Measurements from ENCODE around the gene TACC2. TPM values are rescaled to one million over a fixed set of nuclear protein-coding genes. Genes with fewer than 3 reads are reported as not detected.

The TACC2 gene
- total and polyA plus RNA-seq, 2 experiments from 2014 or later, result 30.8 to 35.9 TPM

DNA sequence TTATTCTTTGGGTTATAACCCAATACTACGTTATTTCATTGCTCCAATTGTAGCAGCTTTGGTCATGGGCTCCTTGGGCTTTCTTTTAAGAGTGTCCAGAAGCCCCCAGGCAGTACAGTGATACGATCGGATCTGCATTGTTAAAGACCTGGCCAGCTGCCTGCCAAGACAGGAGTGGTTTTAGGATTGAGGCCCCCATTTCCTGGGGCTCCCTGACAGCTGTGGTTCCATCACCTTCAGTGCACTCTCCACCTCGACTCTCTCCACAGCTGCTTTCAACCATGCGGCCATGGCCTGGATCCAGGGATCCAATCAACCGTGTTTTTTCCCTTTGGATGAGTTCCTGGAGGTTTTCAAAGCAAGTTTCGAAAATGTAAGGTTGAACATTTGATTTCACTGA, 158.7 kb downstream of the TACC2 start:
- Mint-ChIP-seq H3K36me3 (ENCODE audit: low read depth) (peaks cover 46% of the 10 kb centered on the region), H3K4me1 (peaks cover 20% of the 10 kb centered on the region), H3K27me3 (ENCODE audit: insufficient read depth, low read depth, poor library complexity) (peaks cover 9% of the 10 kb centered on the region), H3K4me3 (no peak overlapping the region), H3K27ac (no peak overlapping the region), H3K9me3 (peaks cover 12% of the 10 kb centered on the region)
- H3K4me1 ChIP-seq (ENCODE audit: insufficient read depth), result 0 out of 2 replicates have a peak, but pooled peaks cover 4% of the 10 kb centered on the region
- no peak for DNase-seq (ENCODE audit: low spot score)
- H3K27ac ChIP-seq (ENCODE audit: low read depth), result no peak overlapping the region
- no peaks in the 10 kb centered on the region for H3K9me2 ChIP-seq (ENCODE audit: insufficient read depth)
- H3K27me3 ChIP-seq (ENCODE audit: insufficient read depth), result no peaks in the 10 kb centered on the region
- H2AFZ ChIP-seq, result no peak overlapping the region
- no peak for ATAC-seq
- H3F3A ChIP-seq (replicated peaks; ENCODE audit: low read depth), result no peaks in the 10 kb centered on the region
- no peak overlapping the region for H3K4me2 ChIP-seq
- no peak for TF ChIP-seq CREB1 (CRISPR knock-in tag; IDR thresholded peaks at IDR 0.05; ENCODE audit: low read depth)
- no peak for TF ChIP-seq ZNF331 (CRISPR knock-in tag; IDR thresholded peaks at IDR 0.05; ENCODE audit: low read depth)
- TF ChIP-seq, protein P1, sequence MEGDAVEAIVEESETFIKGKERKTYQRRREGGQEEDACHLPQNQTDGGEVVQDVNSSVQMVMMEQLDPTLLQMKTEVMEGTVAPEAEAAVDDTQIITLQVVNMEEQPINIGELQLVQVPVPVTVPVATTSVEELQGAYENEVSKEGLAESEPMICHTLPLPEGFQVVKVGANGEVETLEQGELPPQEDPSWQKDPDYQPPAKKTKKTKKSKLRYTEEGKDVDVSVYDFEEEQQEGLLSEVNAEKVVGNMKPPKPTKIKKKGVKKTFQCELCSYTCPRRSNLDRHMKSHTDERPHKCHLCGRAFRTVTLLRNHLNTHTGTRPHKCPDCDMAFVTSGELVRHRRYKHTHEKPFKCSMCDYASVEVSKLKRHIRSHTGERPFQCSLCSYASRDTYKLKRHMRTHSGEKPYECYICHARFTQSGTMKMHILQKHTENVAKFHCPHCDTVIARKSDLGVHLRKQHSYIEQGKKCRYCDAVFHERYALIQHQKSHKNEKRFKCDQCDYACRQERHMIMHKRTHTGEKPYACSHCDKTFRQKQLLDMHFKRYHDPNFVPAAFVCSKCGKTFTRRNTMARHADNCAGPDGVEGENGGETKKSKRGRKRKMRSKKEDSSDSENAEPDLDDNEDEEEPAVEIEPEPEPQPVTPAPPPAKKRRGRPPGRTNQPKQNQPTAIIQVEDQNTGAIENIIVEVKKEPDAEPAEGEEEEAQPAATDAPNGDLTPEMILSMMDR (conservative IDR thresholded peaks at IDR 0.05; ENCODE audit: low read depth in 2 of 2), result no peak
- TF ChIP-seq, protein P2, sequence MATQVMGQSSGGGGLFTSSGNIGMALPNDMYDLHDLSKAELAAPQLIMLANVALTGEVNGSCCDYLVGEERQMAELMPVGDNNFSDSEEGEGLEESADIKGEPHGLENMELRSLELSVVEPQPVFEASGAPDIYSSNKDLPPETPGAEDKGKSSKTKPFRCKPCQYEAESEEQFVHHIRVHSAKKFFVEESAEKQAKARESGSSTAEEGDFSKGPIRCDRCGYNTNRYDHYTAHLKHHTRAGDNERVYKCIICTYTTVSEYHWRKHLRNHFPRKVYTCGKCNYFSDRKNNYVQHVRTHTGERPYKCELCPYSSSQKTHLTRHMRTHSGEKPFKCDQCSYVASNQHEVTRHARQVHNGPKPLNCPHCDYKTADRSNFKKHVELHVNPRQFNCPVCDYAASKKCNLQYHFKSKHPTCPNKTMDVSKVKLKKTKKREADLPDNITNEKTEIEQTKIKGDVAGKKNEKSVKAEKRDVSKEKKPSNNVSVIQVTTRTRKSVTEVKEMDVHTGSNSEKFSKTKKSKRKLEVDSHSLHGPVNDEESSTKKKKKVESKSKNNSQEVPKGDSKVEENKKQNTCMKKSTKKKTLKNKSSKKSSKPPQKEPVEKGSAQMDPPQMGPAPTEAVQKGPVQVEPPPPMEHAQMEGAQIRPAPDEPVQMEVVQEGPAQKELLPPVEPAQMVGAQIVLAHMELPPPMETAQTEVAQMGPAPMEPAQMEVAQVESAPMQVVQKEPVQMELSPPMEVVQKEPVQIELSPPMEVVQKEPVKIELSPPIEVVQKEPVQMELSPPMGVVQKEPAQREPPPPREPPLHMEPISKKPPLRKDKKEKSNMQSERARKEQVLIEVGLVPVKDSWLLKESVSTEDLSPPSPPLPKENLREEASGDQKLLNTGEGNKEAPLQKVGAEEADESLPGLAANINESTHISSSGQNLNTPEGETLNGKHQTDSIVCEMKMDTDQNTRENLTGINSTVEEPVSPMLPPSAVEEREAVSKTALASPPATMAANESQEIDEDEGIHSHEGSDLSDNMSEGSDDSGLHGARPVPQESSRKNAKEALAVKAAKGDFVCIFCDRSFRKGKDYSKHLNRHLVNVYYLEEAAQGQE (IDR thresholded peaks at IDR 0.05; ENCODE audit: unreplicated experiment), result no peak
- no peak for TF ChIP-seq JUNB (IDR thresholded peaks at IDR 0.05; ENCODE audit: unreplicated experiment)
- TF ChIP-seq NANOG (IDR thresholded peaks at IDR 0.05; ENCODE audit: borderline replicate concordance), result no peak
- TF ChIP-seq ZNF114 (CRISPR knock-in tag; IDR thresholded peaks at IDR 0.05), result no peak
- TF ChIP-seq EZH2 (IDR thresholded peaks at IDR 0.05; ENCODE audit: low read depth, unreplicated experiment), result no peak
- TF ChIP-seq, protein P3, sequence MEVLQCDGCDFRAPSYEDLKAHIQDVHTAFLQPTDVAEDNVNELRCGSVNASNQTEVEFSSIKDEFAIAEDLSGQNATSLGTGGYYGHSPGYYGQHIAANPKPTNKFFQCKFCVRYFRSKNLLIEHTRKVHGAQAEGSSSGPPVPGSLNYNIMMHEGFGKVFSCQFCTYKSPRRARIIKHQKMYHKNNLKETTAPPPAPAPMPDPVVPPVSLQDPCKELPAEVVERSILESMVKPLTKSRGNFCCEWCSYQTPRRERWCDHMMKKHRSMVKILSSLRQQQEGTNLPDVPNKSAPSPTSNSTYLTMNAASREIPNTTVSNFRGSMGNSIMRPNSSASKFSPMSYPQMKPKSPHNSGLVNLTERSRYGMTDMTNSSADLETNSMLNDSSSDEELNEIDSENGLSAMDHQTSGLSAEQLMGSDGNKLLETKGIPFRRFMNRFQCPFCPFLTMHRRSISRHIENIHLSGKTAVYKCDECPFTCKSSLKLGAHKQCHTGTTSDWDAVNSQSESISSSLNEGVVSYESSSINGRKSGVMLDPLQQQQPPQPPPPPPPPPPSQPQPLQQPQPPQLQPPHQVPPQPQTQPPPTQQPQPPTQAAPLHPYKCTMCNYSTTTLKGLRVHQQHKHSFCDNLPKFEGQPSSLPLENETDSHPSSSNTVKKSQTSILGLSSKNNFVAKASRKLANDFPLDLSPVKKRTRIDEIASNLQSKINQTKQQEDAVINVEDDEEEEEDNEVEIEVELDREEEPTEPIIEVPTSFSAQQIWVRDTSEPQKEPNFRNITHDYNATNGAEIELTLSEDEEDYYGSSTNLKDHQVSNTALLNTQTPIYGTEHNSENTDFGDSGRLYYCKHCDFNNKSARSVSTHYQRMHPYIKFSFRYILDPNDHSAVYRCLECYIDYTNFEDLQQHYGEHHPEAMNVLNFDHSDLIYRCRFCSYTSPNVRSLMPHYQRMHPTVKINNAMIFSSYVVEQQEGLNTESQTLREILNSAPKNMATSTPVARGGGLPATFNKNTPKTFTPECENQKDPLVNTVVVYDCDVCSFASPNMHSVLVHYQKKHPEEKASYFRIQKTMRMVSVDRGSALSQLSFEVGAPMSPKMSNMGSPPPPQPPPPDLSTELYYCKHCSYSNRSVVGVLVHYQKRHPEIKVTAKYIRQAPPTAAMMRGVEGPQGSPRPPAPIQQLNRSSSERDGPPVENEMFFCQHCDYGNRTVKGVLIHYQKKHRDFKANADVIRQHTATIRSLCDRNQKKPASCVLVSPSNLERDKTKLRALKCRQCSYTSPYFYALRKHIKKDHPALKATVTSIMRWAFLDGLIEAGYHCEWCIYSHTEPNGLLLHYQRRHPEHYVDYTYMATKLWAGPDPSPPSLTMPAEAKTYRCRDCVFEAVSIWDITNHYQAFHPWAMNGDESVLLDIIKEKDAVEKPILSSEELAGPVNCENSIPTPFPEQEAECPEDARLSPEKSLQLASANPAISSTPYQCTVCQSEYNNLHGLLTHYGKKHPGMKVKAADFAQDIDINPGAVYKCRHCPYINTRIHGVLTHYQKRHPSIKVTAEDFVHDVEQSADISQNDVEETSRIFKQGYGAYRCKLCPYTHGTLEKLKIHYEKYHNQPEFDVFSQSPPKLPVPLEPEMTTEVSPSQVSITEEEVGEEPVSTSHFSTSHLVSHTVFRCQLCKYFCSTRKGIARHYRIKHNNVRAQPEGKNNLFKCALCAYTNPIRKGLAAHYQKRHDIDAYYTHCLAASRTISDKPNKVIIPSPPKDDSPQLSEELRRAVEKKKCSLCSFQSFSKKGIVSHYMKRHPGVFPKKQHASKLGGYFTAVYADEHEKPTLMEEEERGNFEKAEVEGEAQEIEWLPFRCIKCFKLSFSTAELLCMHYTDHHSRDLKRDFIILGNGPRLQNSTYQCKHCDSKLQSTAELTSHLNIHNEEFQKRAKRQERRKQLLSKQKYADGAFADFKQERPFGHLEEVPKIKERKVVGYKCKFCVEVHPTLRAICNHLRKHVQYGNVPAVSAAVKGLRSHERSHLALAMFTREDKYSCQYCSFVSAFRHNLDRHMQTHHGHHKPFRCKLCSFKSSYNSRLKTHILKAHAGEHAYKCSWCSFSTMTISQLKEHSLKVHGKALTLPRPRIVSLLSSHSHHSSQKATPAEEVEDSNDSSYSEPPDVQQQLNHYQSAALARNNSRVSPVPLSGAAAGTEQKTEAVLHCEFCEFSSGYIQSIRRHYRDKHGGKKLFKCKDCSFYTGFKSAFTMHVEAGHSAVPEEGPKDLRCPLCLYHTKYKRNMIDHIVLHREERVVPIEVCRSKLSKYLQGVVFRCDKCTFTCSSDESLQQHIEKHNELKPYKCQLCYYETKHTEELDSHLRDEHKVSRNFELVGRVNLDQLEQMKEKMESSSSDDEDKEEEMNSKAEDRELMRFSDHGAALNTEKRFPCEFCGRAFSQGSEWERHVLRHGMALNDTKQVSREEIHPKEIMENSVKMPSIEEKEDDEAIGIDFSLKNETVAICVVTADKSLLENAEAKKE (CRISPR knock-in tag; IDR thresholded peaks at IDR 0.05), result no peak
- TF ChIP-seq STAT1 (IDR thresholded peaks at IDR 0.05; ENCODE audit: unreplicated experiment), result no peak
- no peak for TF ChIP-seq POLR2AphosphoS5 (IDR thresholded peaks at IDR 0.05; ENCODE audit: low read depth)
- no peak for TF ChIP-seq EZH2phosphoT487 (IDR thresholded peaks at IDR 0.05; ENCODE audit: unreplicated experiment)
- no peak for TF ChIP-seq ETS1 (IDR thresholded peaks at IDR 0.05)
- H3K79me2 ChIP-seq (replicated peaks; ENCODE audit: insufficient read depth), result no peaks in the 10 kb centered on the region
- H3K4me3 ChIP-seq, result no peak overlapping the region
- H4K20me1 ChIP-seq (replicated peaks; ENCODE audit: insufficient read depth), result no peaks in the 10 kb centered on the region
- H3K36me3 ChIP-seq (ENCODE audit: insufficient read depth), result 0 out of 2 replicates have a peak, but pooled peaks cover 5% of the 10 kb centered on the region
